Ishikawa (cell line): ENCODE results near the gene TRIM5.

Experiments used
- CEBPB ChIP-seq: IDR thresholded peaks from 2 replicates; pipeline ENCODE4 v1.6.1; 2012
- EGR1 ChIP-seq: IDR thresholded peaks from 2 replicates; pipeline ENCODE4 v1.6.1; 2012
- MAX ChIP-seq: IDR thresholded peaks from 2 replicates; pipeline ENCODE4 v1.6.1; 2012
- NFIC ChIP-seq: IDR thresholded peaks from 2 replicates; pipeline ENCODE4 v1.6.1; 2012

- TF ChIP-seq CEBPB (no peak), MAX (no peak), NFIC (no peak), EGR1 (no peak)
Observed at GRCh38 chr11:5624489-5625279, 60.2 kb downstream of the TRIM5 start, which contains the start of gene TRIM34.
